Keratinocyte (primary cell): ENCODE results near the gene PRPSAP1. TPM values are rescaled to one million over a fixed set of nuclear protein-coding genes. Genes with fewer than 3 reads are reported as not detected.

Experiments
- DNase-seq: peaks from one replicate; pipeline ENCODE4 v3.0.0-alpha.2; 2011; ENCODE audit warnings: low read depth, missing footprints, low spot score
- FAIRE-seq: peaks from 2 replicates; lab custom pipeline; 2011; peaks lifted over from hg19 to GRCh38; lab: Jason Lieb, UNC
- H2AFZ ChIP-seq: 2 replicates; pipeline ENCODE4 v1.6.0; 2012; ENCODE audit warnings: low read length, control low read depth, inconsistent platforms; ENCODE audit not compliant: control insufficient read depth
- H3K27ac ChIP-seq: 2 replicates; pipeline ENCODE4 v1.5.1; 2011; ENCODE audit warnings: low read length; ENCODE audit not compliant: control insufficient read depth, insufficient read depth
- H3K27me3 ChIP-seq: 3 replicates; pipeline ENCODE4 v1.6.0; 2011; ENCODE audit warnings: low read length; ENCODE audit not compliant: control insufficient read depth, insufficient read depth; ENCODE audit errors: extremely low read depth
- H3K36me3 ChIP-seq, 2 experiments: 2 replicates in 1 of 2; 3 replicates in 1 of 2; pipeline ENCODE4 v1.5.1; 2011; ENCODE audit warnings: low read length in 2 of 2, mild to moderate bottlenecking in 1 of 2; ENCODE audit not compliant: control insufficient read depth in 2 of 2, insufficient read depth in 2 of 2; ENCODE audit errors: extremely low read depth in 1 of 2
- H3K4me1 ChIP-seq: 3 replicates; pipeline ENCODE4 v1.5.1; 2011; ENCODE audit warnings: low read length; ENCODE audit not compliant: control insufficient read depth, insufficient read depth; ENCODE audit errors: extremely low read depth
- H3K4me2 ChIP-seq: 3 replicates; pipeline ENCODE4 v1.6.0; 2011; ENCODE audit warnings: low read depth, low read length; ENCODE audit not compliant: control insufficient read depth, insufficient read depth; ENCODE audit errors: extremely low read depth
- H3K4me3 ChIP-seq, 3 experiments: fragments of 200-600 bp in 1 of 3; sonication (generic) in 1 of 3; 2 replicates in 2 of 3; 3 replicates in 1 of 3; pipeline ENCODE4 v1.5.1; 2011 to 2016; ENCODE audit warnings: low read length in 3 of 3, mild to moderate bottlenecking in 3 of 3, control low read depth in 2 of 3, inconsistent platforms in 1 of 3, low read depth in 1 of 3, mixed read lengths in 1 of 3, mixed run types in 1 of 3, moderate library complexity in 1 of 3; ENCODE audit not compliant: control insufficient read depth in 2 of 3, insufficient read depth in 2 of 3; ENCODE audit errors: extremely low read depth in 1 of 3
- H3K79me2 ChIP-seq: 2 replicates; pipeline ENCODE4 v1.6.0; 2012; ENCODE audit warnings: low read length; ENCODE audit not compliant: control insufficient read depth, insufficient read depth
- H3K9ac ChIP-seq: 3 replicates; pipeline ENCODE4 v1.6.0; 2011; ENCODE audit warnings: low read length; ENCODE audit not compliant: control insufficient read depth, insufficient read depth; ENCODE audit errors: extremely low read depth
- H3K9me1 ChIP-seq: 3 replicates; pipeline ENCODE4 v1.6.0; 2011; ENCODE audit warnings: low read length; ENCODE audit not compliant: control insufficient read depth, insufficient read depth; ENCODE audit errors: extremely low read depth
- H3K9me3 ChIP-seq: 2 replicates; pipeline ENCODE4 v1.5.1; 2012; ENCODE audit warnings: low read depth, low read length; ENCODE audit not compliant: control insufficient read depth
- H4K20me1 ChIP-seq: 3 replicates; pipeline ENCODE4 v1.6.0; 2011; ENCODE audit warnings: low read length; ENCODE audit not compliant: control insufficient read depth, insufficient read depth; ENCODE audit errors: extremely low read depth
- CTCF ChIP-seq, 3 experiments: IDR thresholded peaks in 1 of 3; conservative IDR thresholded peaks in 1 of 3; optimal IDR thresholded peaks in 1 of 3; 2 replicates in 2 of 3; 3 replicates in 1 of 3; pipeline versions ENCODE3 to v1.5.1; 2011; ENCODE audit warnings: low read length in 3 of 3, mild to moderate bottlenecking in 3 of 3, moderate library complexity in 2 of 3, control low read depth in 1 of 3, inconsistent platforms in 1 of 3; ENCODE audit not compliant: insufficient read depth in 2 of 3; ENCODE audit errors: extremely low read depth in 1 of 3
- EZH2 ChIP-seq: IDR thresholded peaks from one replicate; pipeline ENCODE4 v1.6.1; 2012; ENCODE audit warnings: inconsistent platforms, mild to moderate bottlenecking, low read length, moderate library complexity
- dilution Hi-C: fragments of 300-500 bp; cut with MboI; formaldehyde crosslinking; loops from one replicate; pipeline ENCODE4 v1.7.0; 2020; ENCODE audit warnings: low sequenced_read_pairs; ENCODE audit not compliant: extremely low pct_ligation_motif_present
- polyA plus RNA-seq, 5 experiments: library from polyadenylated mRNA; depleted of rRNA in 3 of 5; stranded (reverse) in 3 of 5; stranded (forward) in 1 of 5; unstranded in 1 of 5; fragments of >200 nt; gene quantifications; 1 replicate in 1 of 5; 2 replicates in 3 of 5; 3 replicates in 1 of 5; pipeline versions ENCODE4 v1.2.1 to v1.2.3, GENCODE V29; 2011 to 2012; ENCODE audit warnings: missing spikeins in 2 of 5, low read depth in 1 of 5, low replicate concordance in 1 of 5

Gene PRPSAP1
- polyA plus RNA-seq, 1 donor (not counting 4 experiments of a cell fraction or from before 2014, with no cell fraction given): 51.4 TPM

- Histone ChIP-seq H3K9ac (peak overlapping the region; percentile 93), H3K79me2 (peaks cover 22% of the 10 kb centered on the region), H3K9me1 (no peaks in the 10 kb centered on the region), H3K4me1 (peaks cover 17% of the 10 kb centered on the region), H3K4me3 (peak overlapping the region in 2 of 3 experiments; percentile 68 to 89), H3K36me3 (peaks cover 6 to 7% of the 10 kb centered on the region in 2 experiments), H3K9me3 (no peaks in the 10 kb centered on the region), H3K27ac (peak overlapping the region; percentile 87), H3K27me3 (no peaks in the 10 kb centered on the region), H3K4me2 (peak overlapping the region; percentile 95), H2AFZ (no peak overlapping the region), H4K20me1 (peaks cover 2% of the 10 kb centered on the region)
- FAIRE-seq (no peak), DNase-seq (no peak)
- TF ChIP-seq CTCF (optimal IDR thresholded peaks at IDR 0.05 in 1 of 3, IDR thresholded peaks at IDR 0.05 in 1 of 3, conservative IDR thresholded peaks at IDR 0.05 in 1 of 3; ENCODE audit: extremely low read depth in 1 of 3, insufficient read depth in 2 of 3, low read length in 3 of 3) (no peak), EZH2 (no peak)
- dilution Hi-C loops: no loop called here
Observed at GRCh38 chr17:76381633-76382350, 28.1 kb upstream of the PRPSAP1 start.

GRCh38 chr17:76379646-76380376 lies 26.1 kb upstream of the PRPSAP1 start:
- no peak overlapping the region for H3K9ac ChIP-seq
- DNase-seq (no peak), FAIRE-seq (no peak)
- H3K36me3 ChIP-seq: no peaks in the 10 kb centered on the region
- H4K20me1 ChIP-seq: no peaks in the 10 kb centered on the region
- H3K27me3 ChIP-seq: no peaks in the 10 kb centered on the region
- H3K79me2 ChIP-seq: peaks cover 3% of the 10 kb centered on the region
- H3K9me3 ChIP-seq: no peaks in the 10 kb centered on the region
- H2AFZ ChIP-seq: no peak overlapping the region
- H3K27ac ChIP-seq: no peak overlapping the region
- H3K4me3 ChIP-seq: no peak overlapping the region
- no peaks in the 10 kb centered on the region for H3K9me1 ChIP-seq
- no peak overlapping the region for H3K4me2 ChIP-seq
- TF ChIP-seq EZH2 (no peak), CTCF (optimal IDR thresholded peaks at IDR 0.05 in 1 of 3, IDR thresholded peaks at IDR 0.05 in 1 of 3, conservative IDR thresholded peaks at IDR 0.05 in 1 of 3; ENCODE audit: extremely low read depth in 1 of 3, insufficient read depth in 2 of 3, low read length in 3 of 3) (no peak)
- peaks cover 8% of the 10 kb centered on the region for H3K4me1 ChIP-seq
- dilution Hi-C loops: no loop called here
